K562 (cell line): ENCODE data around the gene VWC2L. TPM values are rescaled to one million over a fixed set of nuclear protein-coding genes. Genes with fewer than 3 reads are reported as not detected.

Experiments
- ATAC-seq: fragments of 200-7000 bp; cut with Tn5 transposase; 3 replicates; pipeline ENCODE4 v1.9.1; 2020; ENCODE audit warnings: moderate library complexity
- BruUV-seq: library from RNA; stranded (reverse); fragments of 400-500 nt; replicated peaks from 2 replicates; lab custom pipeline; 2021; lab: Mats Ljungman, UMichigan
- CTCF ChIA-PET: fragments of 300-600 bp; formaldehyde crosslinking; extraction: SDS; loops from one replicate; lab custom pipeline; 2021; ENCODE audit warnings: low intra/inter-chr PET ratio; lab: Yijun Ruan, JAX
- POLR2A ChIA-PET: fragments of 300-600, 350-650 bp; sonication (Branson Sonifier 250); formaldehyde crosslinking; extraction: SDS; loops from one replicate; lab custom pipeline; 2021; ENCODE audit warnings: antibody characterized with exemption, inconsistent platforms; lab: Yijun Ruan, JAX
- DNase-seq, 4 experiments: peaks; one replicate each; pipeline versions ENCODE4 v3.0.0 to v3.0.0-alpha.2; 2011 to 2018; ENCODE audit warnings: low spot score in 3 of 4, mixed read lengths in 3 of 4; ENCODE audit errors: extremely low read depth in 1 of 4
- FAIRE-seq: peaks from 2 replicates; lab custom pipeline; 2011; peaks lifted over from hg19 to GRCh38; lab: Jason Lieb, UNC
- H2AFZ ChIP-seq: 2 replicates; pipeline ENCODE4 v1.6.0; 2011; ENCODE audit warnings: low read depth, low read length, control low read depth, inconsistent platforms
- H3K27ac ChIP-seq: fragments of 200-600 bp; 3 replicates; pipeline ENCODE4 v1.8.0; 2011; ENCODE audit warnings: low read depth, mild to moderate bottlenecking, control low read depth, inconsistent platforms, low read length, moderate library complexity, mixed read lengths; ENCODE audit errors: extremely low read depth
- H3K27me3 ChIP-seq, 2 experiments: fragments of 300-600 bp in 1 of 2; 2 replicates in 1 of 2; 3 replicates in 1 of 2; pipeline versions ENCODE4 v1.6.0 to v1.8.0; 2011; ENCODE audit warnings: inconsistent platforms in 2 of 2, low read length in 2 of 2, mild to moderate bottlenecking in 1 of 2, mixed read lengths in 1 of 2, moderate library complexity in 1 of 2; ENCODE audit not compliant: control insufficient read depth in 2 of 2, insufficient read depth in 2 of 2
- H3K36me3 ChIP-seq: fragments of 300-600 bp; 3 replicates; pipeline ENCODE4 v1.8.0; 2011; ENCODE audit warnings: mild to moderate bottlenecking, low read length, inconsistent platforms; ENCODE audit not compliant: control insufficient read depth, insufficient read depth
- H3K4me1 ChIP-seq, 2 experiments: fragments of 200-600 bp in 1 of 2; replicated peaks in 1 of 2; 2 replicates in 1 of 2; 3 replicates in 1 of 2; pipeline versions ENCODE4 v1.5.1 to v1.8.0; 2011; ENCODE audit warnings: inconsistent platforms in 2 of 2, low read length in 2 of 2, mild to moderate bottlenecking in 1 of 2, mixed read lengths in 1 of 2, moderate library complexity in 1 of 2; ENCODE audit not compliant: control insufficient read depth in 2 of 2, insufficient read depth in 2 of 2
- H3K4me2 ChIP-seq: 2 replicates; pipeline ENCODE4 v1.6.1; 2011; ENCODE audit warnings: low read length, control low read depth, inconsistent platforms, mixed read lengths; ENCODE audit not compliant: insufficient read depth
- H3K4me3 ChIP-seq: fragments of 200-600 bp; sonication (generic), shearing (Covaris generic); 2 replicates; pipeline ENCODE4 v1.5.1; 2016; ENCODE audit warnings: control low read depth, inconsistent platforms
- H3K79me2 ChIP-seq: fragments of 200-600 bp; 3 replicates; pipeline ENCODE4 v1.8.0; 2011; ENCODE audit warnings: low read length, inconsistent platforms; ENCODE audit not compliant: control insufficient read depth, insufficient read depth
- H3K9ac ChIP-seq, 2 experiments: 2 replicates each; pipeline versions ENCODE4 v1.6.0 to v1.6.1; 2011; ENCODE audit warnings: low read depth in 2 of 2, low read length in 2 of 2, control low read depth in 1 of 2, inconsistent platforms in 1 of 2, mild to moderate bottlenecking in 1 of 2, mixed read lengths in 1 of 2; ENCODE audit not compliant: insufficient read depth in 1 of 2
- H3K9me1 ChIP-seq: one replicate; pipeline ENCODE4 v1.6.0; 2011; ENCODE audit warnings: inconsistent platforms, mild to moderate bottlenecking, low read length, moderate library complexity; ENCODE audit not compliant: control insufficient read depth, insufficient read depth
- H3K9me3 ChIP-seq: replicated peaks from 2 replicates; pipeline ENCODE4 v1.5.1; 2011; ENCODE audit warnings: low read depth, low read length, inconsistent platforms; ENCODE audit not compliant: control insufficient read depth, insufficient read depth
- H4K20me1 ChIP-seq: replicated peaks from 2 replicates; pipeline ENCODE4 v1.6.1; 2011; ENCODE audit warnings: low read length, inconsistent platforms, mixed read lengths; ENCODE audit not compliant: control insufficient read depth, insufficient read depth
- ARID1B ChIP-seq: fragments of 450-650 bp; IDR thresholded peaks from 2 replicates; pipeline ENCODE4 v1.6.1; 2016; ENCODE audit warnings: antibody characterized with exemption, mild to moderate bottlenecking, inconsistent platforms
- CHAMP1 ChIP-seq: fragments of 450-650 bp; IDR thresholded peaks from 2 replicates; pipeline ENCODE4 v1.6.1; 2016; ENCODE audit warnings: mild to moderate bottlenecking
- CSDE1 ChIP-seq, 2 experiments: fragments of 450-650 bp; IDR thresholded peaks; 2 replicates each; pipeline ENCODE4 v1.6.1; 2016; ENCODE audit warnings: mild to moderate bottlenecking in 1 of 2
- NCOA1 ChIP-seq: fragments of 450-650 bp; IDR thresholded peaks from 2 replicates; pipeline ENCODE4 v1.6.1; 2016; ENCODE audit warnings: low read depth
- NKRF ChIP-seq: fragments of 450-650 bp; IDR thresholded peaks from 2 replicates; pipeline ENCODE4 v1.6.1; 2016; ENCODE audit warnings: borderline replicate concordance
- PHF8 ChIP-seq: fragments of 200-600 bp; sonication (generic); IDR thresholded peaks from 2 replicates; pipeline ENCODE4 v1.6.1; 2012; ENCODE audit warnings: mixed run types, mild to moderate bottlenecking, inconsistent platforms, low read length, moderate library complexity, borderline replicate concordance
- POLR2A ChIP-seq: fragments of 450-650 bp; conservative IDR thresholded peaks from 2 replicates; pipeline ENCODE4 v1.6.1; 2016
- POLR2H ChIP-seq: IDR thresholded peaks from 2 replicates; pipeline ENCODE4 v1.6.1; 2016; ENCODE audit warnings: missing genetic modification characterization, low read depth, mild to moderate bottlenecking, control low read depth, missing compliant biosample characterization, moderate library complexity
- SNAPC5 ChIP-seq: fragments of 250-450 bp; sonication (Bioruptor Pico); IDR thresholded peaks from 2 replicates; pipeline ENCODE4 v1.8.0; 2021; ENCODE audit warnings: moderate library complexity, mild to moderate bottlenecking, inconsistent platforms
- ZNF639 ChIP-seq, 2 experiments: fragments of 200-800 bp in 1 of 2; sonication (Bioruptor generic) in 1 of 2; sonication (generic) in 1 of 2; formaldehyde crosslinking in 1 of 2; IDR thresholded peaks in 1 of 2; conservative IDR thresholded peaks in 1 of 2; 2 replicates each; pipeline versions ENCODE4 v1.5.0 to v1.6.1; 2016 to 2020; ENCODE audit warnings: missing compliant biosample characterization in 1 of 2, missing genetic modification characterization in 1 of 2, missing genetic modification reagents in 1 of 2
- WGBS: fragments of 100-300 bp; shearing (Covaris generic); methylation state at CpG from one replicate; pipeline ENCODE4 v1.1.6; 2016; ENCODE audit warnings: low coverage, mixed read lengths; ENCODE audit not compliant: insufficient coverage; ENCODE audit errors: missing lambda C conversion rate; 5-methylcytosine and 5-hydroxymethylcytosine counted together
- in situ Hi-C: fragments of 300-500 bp; cut with MboI; formaldehyde crosslinking; loops from 4 replicates; pipeline ENCODE4 v1.15.0; 2018; ENCODE audit warnings: inconsistent platforms, mixed read lengths
- intact Hi-C: fragments of 100-400 bp; cut with micrococcal nuclease; formaldehyde crosslinking; loops from 2 replicates; pipeline ENCODE4 v1.14.2; 2022
- polyA plus RNA-seq, 8 experiments: library from polyadenylated mRNA; depleted of rRNA in 4 of 8; stranded (reverse) in 5 of 8; unstranded in 3 of 8; fragments of >200 nt; fragmentation: Nextera tagmentation in 2 of 8; fragmentation: Illumina TruSeq in 1 of 8; extraction: Ambion mirVana in 2 of 8; extraction: Trizol in 1 of 8; gene quantifications; 2 replicates each; pipeline versions ENCODE4 v1.2.1 to v1.2.3, GENCODE V29; 2011 to 2014; ENCODE audit warnings: inconsistent platforms in 1 of 8, missing spikeins in 1 of 8
- total RNA-seq, 7 experiments: library from RNA; depleted of rRNA in 6 of 7; stranded (reverse); fragments of >200 nt in 6 of 7; fragmentation: Illumina TruSeq in 2 of 7; extraction: Trizol in 2 of 7; gene quantifications; 2 replicates each; pipeline versions ENCODE4 v1.2.1 to v1.2.3, GENCODE V29; 2011 to 2021; ENCODE audit warnings: low replicate concordance in 1 of 7

The VWC2L gene
- total and polyA plus RNA-seq, 9 of the 15 experiments (the other 6 are each of a cell fraction or from before 2014, with no cell fraction given): not detected

GRCh38 chr2:214482728-214483127 is 71.9 kb downstream of the VWC2L start:
- no peaks in the 10 kb centered on the region for H4K20me1 ChIP-seq
- in situ Hi-C loops: loop anchor here (10.0 kb wide), 1 partner anchor 882 kb away; no protein-coding TSS in a partner anchor
- H3K9me3 ChIP-seq: no peaks in the 10 kb centered on the region
- H3K27ac ChIP-seq: no peak overlapping the region
- H3K79me2 ChIP-seq: no peaks in the 10 kb centered on the region
- FAIRE-seq (no peak), ATAC-seq (no peak), DNase-seq (no peak)
- intact Hi-C loops: no loop called here
- no peaks in the 10 kb centered on the region for H3K4me1 ChIP-seq
- TF ChIP-seq ZNF639 (CRISPR knock-in tag; conservative IDR thresholded peaks at IDR 0.05 in 1 of 2, IDR thresholded peaks at IDR 0.05 in 1 of 2) (no peak), ARID1B (no peak), NCOA1 (no peak)
- 5% methylated on average over 2 of the region's 2 CpGs for WGBS
- H2AFZ ChIP-seq: no peak overlapping the region
- H3K9ac ChIP-seq: no peak overlapping the region
- no TSS peak for BruUV-seq
- no peaks in the 10 kb centered on the region for H3K27me3 ChIP-seq
- no peaks in the 10 kb centered on the region for H3K9me1 ChIP-seq
- ChIA-PET CTCF (no interaction called here), POLR2A (no interaction called here)
- no peak overlapping the region for H3K4me2 ChIP-seq
- H3K36me3 ChIP-seq: no peaks in the 10 kb centered on the region
- H3K4me3 ChIP-seq: no peak overlapping the region

- no peaks in the 10 kb centered on the region for H3K9me3 ChIP-seq
- H3K4me1 ChIP-seq: no peaks in the 10 kb centered on the region
- no TSS peak for BruUV-seq
- ChIA-PET CTCF (no interaction called here), POLR2A (no interaction called here)
- FAIRE-seq: no peak
- H3K27me3 ChIP-seq: no peaks in the 10 kb centered on the region
- WGBS: 6% methylated on average over 3 of the region's 3 CpGs
- in situ Hi-C loops: loop anchor here (10.0 kb wide), 1 partner anchor 881 kb away; no protein-coding TSS in a partner anchor
- intact Hi-C loops: no loop called here
- H2AFZ ChIP-seq: no peak overlapping the region
- no peak overlapping the region for H3K9ac ChIP-seq
- no peak for ATAC-seq
- H4K20me1 ChIP-seq: no peaks in the 10 kb centered on the region
- no peak overlapping the region for H3K27ac ChIP-seq
- H3K4me2 ChIP-seq: no peak overlapping the region
- H3K4me3 ChIP-seq: no peak overlapping the region
- no peaks in the 10 kb centered on the region for H3K36me3 ChIP-seq
- DNase-seq: no peak
- no peaks in the 10 kb centered on the region for H3K9me1 ChIP-seq
- H3K79me2 ChIP-seq: no peaks in the 10 kb centered on the region
- TF ChIP-seq POLR2A: no peak
- TF ChIP-seq CSDE1 (IDR thresholded peaks at IDR 0.05): no peak
- no peak for TF ChIP-seq CHAMP1
- TF ChIP-seq POLR2H (tag): no peak
- no peak for TF ChIP-seq SNAPC5
- no peak for TF ChIP-seq PHF8
- no peak for TF ChIP-seq NKRF
These were observed 73.4 kb downstream of the VWC2L start for GRCh38 chr2:214484239-214484638.
